NCI-H1105 (cell line): ENCODE results near the gene SERPINE3.

ENCODE experiments used
- DNase-seq: peaks from one replicate; lab custom pipeline; 2025; lab: John Stamatoyannopoulos, UW

Gene SERPINE3

GRCh38 chr13:51339354-51339753 lies at the start of gene SERPINE3:
SERPINE3 (plus strand) TSS chr13:51339691; CDS start chr13:51341092, 1,401 bp downstream.
- DNase-seq: no peak

DNA sequence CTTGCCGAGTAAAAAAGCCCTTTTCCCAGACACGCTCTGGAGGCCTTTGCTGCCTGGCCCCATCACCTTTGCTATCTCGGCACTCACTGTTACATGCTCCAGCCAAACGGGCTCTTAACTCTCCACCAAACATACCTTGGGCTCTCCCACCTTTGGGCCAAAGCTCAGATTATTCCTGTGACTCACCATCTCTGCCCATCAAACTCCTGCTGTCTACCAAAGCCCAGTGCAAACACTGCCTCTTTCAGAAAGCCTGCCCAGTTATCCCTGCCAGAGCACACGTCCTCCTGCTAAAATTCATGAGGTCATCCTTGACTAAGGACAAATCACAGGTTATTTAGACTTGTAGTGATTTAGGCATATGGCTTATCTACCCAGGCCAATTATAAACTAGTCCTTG lies 48.1 kb upstream of the SERPINE3 start:
- no peak for DNase-seq

DNA sequence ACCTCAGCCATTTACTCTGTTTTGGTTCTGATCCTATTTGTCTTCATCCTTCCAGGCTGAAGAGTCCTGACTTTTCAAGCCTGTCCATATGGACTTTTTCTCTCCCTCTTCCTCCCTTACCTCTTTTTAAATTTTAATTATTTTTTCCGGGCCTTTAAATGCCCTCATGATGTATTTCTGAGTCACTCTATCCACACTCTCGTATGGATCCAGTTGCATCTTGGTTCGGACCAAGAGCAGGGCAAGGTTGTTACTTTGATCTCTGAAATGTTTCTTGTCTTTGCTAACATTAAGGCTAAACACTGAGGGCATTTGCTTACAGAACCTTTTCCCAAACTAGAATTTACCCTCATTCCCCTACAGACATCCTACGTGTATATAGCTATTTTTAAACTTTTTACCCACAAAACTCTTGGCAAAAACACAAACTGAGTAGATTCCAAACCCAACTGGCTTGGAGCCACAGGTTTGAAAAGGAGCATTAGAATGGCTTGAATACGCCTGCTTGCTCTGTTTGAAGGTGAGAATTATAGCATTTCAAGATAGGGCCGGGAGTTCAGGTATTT lies 47.4 kb upstream of the SERPINE3 start:
- DNase-seq: no peak

DNA sequence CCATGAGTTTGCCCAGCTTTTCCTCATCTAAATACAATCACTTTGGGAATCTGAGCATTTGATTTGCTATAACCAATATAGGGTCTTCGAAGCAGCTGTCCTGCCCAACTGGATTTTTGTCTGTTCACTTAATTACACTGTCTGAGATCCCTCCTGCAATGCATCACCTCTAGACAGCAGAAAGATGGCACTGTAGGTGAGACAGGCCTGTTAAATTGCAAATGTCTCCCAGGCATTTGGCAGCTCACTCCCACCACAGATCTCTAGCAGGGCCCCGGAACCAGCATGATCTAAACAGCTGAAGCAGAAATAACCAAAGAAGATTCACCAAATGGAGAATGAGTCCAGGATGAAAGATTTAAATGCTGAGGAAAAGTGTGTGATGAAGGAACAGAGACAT lies 41.9 kb upstream of the SERPINE3 start:
- no peak for DNase-seq

DNA sequence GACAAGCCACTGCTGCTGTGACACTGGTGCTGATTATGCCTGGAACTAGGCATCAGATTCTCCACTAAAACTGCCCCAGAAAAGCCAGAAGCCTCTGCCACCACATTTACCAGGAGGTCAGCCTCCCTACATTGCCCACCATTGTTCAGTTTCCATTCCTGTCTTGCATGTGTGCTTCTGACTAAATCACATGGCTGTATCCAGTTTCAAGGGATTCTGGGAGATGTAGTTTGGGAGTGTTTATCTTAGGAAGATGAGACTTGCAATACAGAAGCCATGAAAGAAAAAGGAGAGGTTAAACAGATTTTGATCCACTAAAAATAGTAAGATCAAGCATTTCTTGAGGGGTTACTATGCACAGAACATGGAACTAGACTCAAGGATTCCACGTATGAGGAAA lies 40.7 kb upstream of the SERPINE3 start:
- DNase-seq: no peak

DNA sequence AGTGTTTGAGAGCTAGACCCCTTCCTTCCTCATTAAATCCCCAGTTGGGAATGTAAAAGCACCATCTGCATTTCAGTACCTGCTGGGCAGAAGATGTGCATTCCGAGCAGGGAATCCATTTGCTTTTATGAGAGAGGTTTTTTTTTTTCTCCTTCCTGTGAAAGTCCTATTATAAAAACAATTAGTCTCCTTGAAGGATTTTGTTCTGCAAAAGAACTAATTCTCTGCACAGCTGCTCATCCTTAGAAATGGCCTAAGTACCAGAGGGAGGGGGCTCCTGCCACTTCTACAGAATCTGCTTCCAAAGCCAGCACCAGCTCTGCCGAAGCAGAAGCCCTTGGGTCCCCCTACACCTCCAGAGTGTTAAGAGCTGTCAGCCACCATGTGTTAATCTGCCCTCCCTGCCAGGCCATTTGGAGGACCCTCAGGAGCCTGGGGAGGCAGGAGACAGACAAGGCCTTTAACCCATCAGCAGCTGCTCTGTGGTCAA lies 36.4 kb upstream of the SERPINE3 start:
- DNase-seq: no peak

GRCh38 chr13:51303882-51304281 lies 35.6 kb upstream of the SERPINE3 start:
- DNase-seq: no peak

DNA sequence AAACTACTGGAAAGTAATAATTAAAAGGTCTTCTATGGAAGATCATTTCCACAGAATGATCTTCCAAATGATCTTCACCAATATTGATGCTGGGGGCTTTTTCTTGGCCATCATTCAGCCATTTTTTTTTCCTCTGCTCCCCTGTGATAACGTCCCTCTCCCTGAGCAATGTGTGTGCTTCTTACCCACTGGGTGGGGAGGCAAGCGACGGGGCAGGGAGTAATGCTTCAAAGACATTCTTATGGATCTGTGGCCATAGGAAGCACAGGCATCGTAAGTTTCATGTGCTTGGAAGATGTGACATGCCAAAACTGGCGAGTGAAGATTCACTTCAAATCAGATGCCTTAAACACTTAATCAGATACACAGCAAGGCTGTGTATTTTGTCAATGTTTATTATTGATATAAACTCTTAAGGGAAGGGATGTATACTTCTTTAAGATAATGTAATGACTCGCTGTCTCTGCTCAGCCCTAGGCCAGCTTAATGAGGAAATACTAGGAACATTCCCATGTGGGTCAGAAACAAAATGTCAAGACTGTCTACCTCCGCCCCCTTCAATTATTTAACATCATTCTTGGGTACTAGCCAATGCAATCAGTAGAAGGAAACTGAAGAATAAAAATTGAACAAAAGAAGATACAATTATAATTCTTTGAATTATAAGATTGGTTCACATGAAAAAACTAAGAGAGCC lies 34.1 kb upstream of the SERPINE3 start:
- DNase-seq: no peak

- DNase-seq: no peak
These were observed 30.7 kb upstream of the SERPINE3 start for GRCh38 chr13:51308781-51309180.

GRCh38 chr13:51311231-51311630 lies 28.3 kb upstream of the SERPINE3 start:
- DNase-seq: no peak

- DNase-seq: no peak
These were observed 27.5 kb upstream of the SERPINE3 start for GRCh38 chr13:51311957-51312520.

DNA sequence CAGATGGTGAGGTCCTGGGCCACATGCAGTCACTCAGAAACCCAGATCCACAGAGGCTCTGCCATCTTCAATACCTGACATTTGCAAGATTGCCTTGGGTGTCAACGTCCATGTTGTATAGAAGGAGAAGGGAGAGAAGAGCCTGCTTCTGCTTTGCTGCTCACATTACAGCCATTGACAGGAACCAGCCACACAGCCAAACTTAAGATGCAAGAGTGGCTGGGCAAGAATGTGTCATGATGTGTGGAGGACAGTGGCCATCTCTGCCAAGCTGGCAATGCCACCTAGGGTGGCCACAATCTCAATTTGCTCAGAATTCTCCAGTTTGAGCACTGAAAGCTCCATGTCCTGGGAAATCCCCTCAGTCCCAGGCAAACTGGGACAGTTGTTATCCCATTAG lies 25.9 kb upstream of the SERPINE3 start:
- DNase-seq: no peak

- DNase-seq: no peak
These were observed 22.2 kb upstream of the SERPINE3 start for GRCh38 chr13:51317262-51317661.

DNA sequence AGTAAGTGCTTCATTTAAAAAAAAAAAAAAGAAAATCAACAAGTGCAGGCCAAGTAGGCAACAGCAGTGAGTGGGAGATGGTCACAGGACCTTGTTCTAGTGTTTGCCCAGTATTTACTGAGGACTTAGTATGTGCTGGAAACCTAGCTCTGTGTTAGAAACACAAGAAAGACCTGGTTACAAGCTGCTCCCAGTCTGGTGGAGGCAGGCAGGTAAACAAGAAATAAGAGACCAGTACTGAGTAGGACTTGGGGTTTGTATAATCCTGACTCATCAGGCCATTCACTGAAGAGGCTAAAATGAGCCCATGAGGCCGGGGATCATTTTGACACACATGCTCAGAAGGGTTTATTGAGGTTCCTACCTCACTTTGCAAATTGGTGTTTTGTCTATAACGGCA lies 21.5 kb upstream of the SERPINE3 start:
- no peak for DNase-seq

- DNase-seq: no peak
These were observed 20.6 kb upstream of the SERPINE3 start for GRCh38 chr13:51318876-51319275.

GRCh38 chr13:51321836-51322235 lies 17.7 kb upstream of the SERPINE3 start:
- no peak for DNase-seq

GRCh38 chr13:51322826-51323225 lies 16.7 kb upstream of the SERPINE3 start:
- DNase-seq: no peak

GRCh38 chr13:51323824-51324511 lies 15.5 kb upstream of the SERPINE3 start:
- DNase-seq: no peak

DNA sequence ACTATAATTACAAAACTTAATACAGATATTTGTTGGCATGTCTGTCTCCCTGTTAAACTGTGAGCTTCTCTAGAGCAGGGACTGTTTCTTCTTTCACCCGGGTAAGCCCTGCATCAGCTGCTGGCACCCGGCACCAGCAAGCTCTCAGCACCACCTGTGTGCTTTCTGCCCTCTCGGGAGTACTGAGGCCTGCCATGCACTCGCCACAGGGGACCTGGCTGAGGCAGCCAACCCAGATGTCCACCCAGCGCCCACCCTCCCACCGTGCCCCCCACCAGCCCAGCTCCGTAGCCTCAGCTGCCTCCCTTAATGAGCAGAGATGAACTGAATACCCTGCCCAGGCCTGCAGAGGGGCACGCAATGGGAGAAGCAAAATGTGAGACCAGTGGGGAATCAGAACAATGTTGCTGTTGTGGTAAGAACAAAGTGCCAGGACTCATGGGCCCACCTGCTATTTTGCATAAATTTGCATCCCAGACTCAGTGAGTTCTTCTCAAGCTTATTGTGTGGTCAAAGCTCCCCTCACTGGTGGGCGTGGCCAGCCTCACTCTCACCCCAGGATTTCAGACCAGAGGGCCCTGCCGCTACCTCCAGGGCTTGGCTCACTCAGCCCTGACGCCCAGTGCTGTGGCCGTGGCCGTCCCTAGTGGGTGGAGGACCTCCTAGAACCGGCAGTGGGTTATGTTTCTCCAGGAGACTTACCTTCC lies 14.6 kb upstream of the SERPINE3 start:
- no peak for DNase-seq

- DNase-seq: no peak
These were observed 13.7 kb upstream of the SERPINE3 start for GRCh38 chr13:51325837-51326236.

DNA sequence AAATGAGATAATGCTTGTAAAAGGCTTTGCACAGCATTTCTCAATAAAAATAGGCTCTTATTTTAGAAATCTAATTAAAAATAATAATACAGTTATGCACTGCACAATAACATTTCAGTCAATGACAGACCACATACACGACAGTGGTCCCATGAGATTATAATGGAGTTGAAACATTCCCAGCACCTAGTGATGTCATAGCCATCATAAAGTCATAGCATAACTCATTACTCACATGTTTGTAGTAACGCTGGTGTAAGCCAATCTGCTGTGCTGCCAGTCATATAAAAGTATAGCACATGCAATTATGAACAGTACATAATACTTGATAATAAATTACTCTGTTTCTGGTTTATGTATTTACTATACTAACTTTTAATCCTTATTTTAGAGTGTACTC lies 12.7 kb upstream of the SERPINE3 start:
- no peak for DNase-seq

DNA sequence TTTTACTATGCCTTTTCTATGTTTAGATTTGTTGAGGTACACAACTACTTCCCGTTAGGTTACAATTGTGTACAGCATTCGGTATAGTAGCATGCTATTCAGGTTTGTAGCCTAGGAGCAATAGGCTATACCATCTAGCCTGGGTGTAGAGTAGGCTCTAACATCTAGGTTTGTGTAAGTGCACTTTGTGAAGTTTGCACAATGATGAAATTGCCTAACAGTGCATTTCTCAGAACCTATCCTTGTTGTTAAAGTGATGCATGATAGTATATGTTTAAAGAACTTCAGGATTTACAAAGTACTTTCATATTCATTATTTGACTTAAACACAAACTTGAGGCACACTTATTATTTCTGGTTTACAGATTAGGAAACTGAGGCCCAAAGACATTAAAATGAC lies 11.5 kb upstream of the SERPINE3 start:
- DNase-seq: no peak
